HCT116 (cell line): Measurements from ENCODE around the gene FBXL14. TPM values are rescaled to one million over a fixed set of nuclear protein-coding genes. Genes with fewer than 3 reads are reported as not detected.

ENCODE experiments used
- ATAC-seq: fragments of 200-7000 bp; cut with Tn5 transposase; 2 replicates; pipeline ENCODE4 v1.9.1; 2020; ENCODE audit warnings: mild to moderate bottlenecking, moderate library complexity
- BruUV-seq: library from RNA; stranded (reverse); fragments of 400-500 nt; replicated peaks from 2 replicates; lab custom pipeline; 2021; lab: Mats Ljungman, UMichigan
- CTCF ChIA-PET: fragments of 300-600 bp; sonication (Branson Sonifier 250); formaldehyde crosslinking; loops from one replicate; lab custom pipeline; 2021; ENCODE audit warnings: antibody characterized with exemption; lab: Charles Lee
- POLR2A ChIA-PET: fragments of 300-600, 350-600 bp; sonication (Branson Sonifier 250); formaldehyde crosslinking; loops from one replicate; lab custom pipeline; 2021; ENCODE audit warnings: antibody characterized with exemption; lab: Charles Lee
- RAD21 ChIA-PET, 2 experiments: fragments of 300-600 bp; sonication (Branson Sonifier 250); formaldehyde crosslinking; loops; one replicate each; lab custom pipeline; 2023; ENCODE audit warnings: low total read pairs in 2 of 2; ENCODE audit not compliant: uncharacterized antibody in 2 of 2, unreplicated experiment in 2 of 2, low non-redundant PET in 1 of 2; lab: Charles Lee
- DNase-seq: peaks from one replicate; pipeline ENCODE4 v3.0.0-alpha.2; 2010; ENCODE audit warnings: low read depth, low spot score
- H2AFZ ChIP-seq: fragments of 200-600 bp; shearing (Covaris generic), sonication (generic); 2 replicates; pipeline ENCODE4 v1.6.1; 2017; ENCODE audit warnings: low read depth, mixed run types, mixed read lengths, antibody characterized with exemption, low read length; ENCODE audit not compliant: poor library complexity, severe bottlenecking
- H3K27ac ChIP-seq: 2 replicates; pipeline ENCODE4 v1.5.1; 2012; ENCODE audit warnings: low read depth, low read length
- H3K27me3 ChIP-seq: fragments of 200-600 bp; sonication (generic); 2 replicates; pipeline ENCODE4 v1.6.1; 2016; ENCODE audit warnings: mixed run types, low read length, mixed read lengths; ENCODE audit not compliant: insufficient read depth
- H3K36me3 ChIP-seq, 2 experiments: fragments of 200-500 bp in 1 of 2; fragments of 200-600 bp in 1 of 2; sonication (Bioruptor generic) in 1 of 2; sonication (generic) in 1 of 2; 2 replicates each; pipeline versions ENCODE4 v1.5.1 to v1.6.1; 2014 to 2016; ENCODE audit warnings: low read length in 2 of 2, inconsistent platforms in 1 of 2, mixed read lengths in 1 of 2, mixed run types in 1 of 2; ENCODE audit not compliant: insufficient read depth in 2 of 2, control insufficient read depth in 1 of 2
- H3K4me1 ChIP-seq, 2 experiments: fragments of 200-600 bp in 1 of 2; sonication (generic) in 1 of 2; 2 replicates each; pipeline versions ENCODE4 v1.5.1 to v1.6.1; 2012 to 2017; ENCODE audit warnings: low read length in 2 of 2, inconsistent platforms in 1 of 2, mild to moderate bottlenecking in 1 of 2, mixed read lengths in 1 of 2, mixed run types in 1 of 2, moderate library complexity in 1 of 2; ENCODE audit not compliant: insufficient read depth in 2 of 2, control insufficient read depth in 1 of 2
- H3K4me2 ChIP-seq: fragments of 200-600 bp; sonication (generic); 2 replicates; pipeline ENCODE4 v1.6.1; 2017; ENCODE audit warnings: mixed run types, low read length, mixed read lengths
- H3K4me3 ChIP-seq, 2 experiments: fragments of 200-600 bp in 1 of 2; sonication (generic) in 1 of 2; replicated peaks in 1 of 2; 2 replicates each; pipeline ENCODE4 v1.5.1; 2011 to 2016; ENCODE audit warnings: low read length in 2 of 2, control low read depth in 1 of 2, low read depth in 1 of 2, mild to moderate bottlenecking in 1 of 2, mixed read lengths in 1 of 2, mixed run types in 1 of 2
- H3K79me2 ChIP-seq: fragments of 200-600 bp; sonication (generic); 2 replicates; pipeline ENCODE4 v1.6.1; 2017; ENCODE audit warnings: mild to moderate bottlenecking, mixed run types, low read length, moderate library complexity, mixed read lengths; ENCODE audit not compliant: insufficient read depth
- H3K9ac ChIP-seq: fragments of 200-600 bp; sonication (generic); 2 replicates; pipeline ENCODE4 v1.6.1; 2016; ENCODE audit warnings: low read length, mixed read lengths
- H3K9me2 ChIP-seq: fragments of 200-600 bp; sonication (generic), shearing (Covaris generic); 2 replicates; pipeline ENCODE4 v1.6.1; 2017; ENCODE audit warnings: mixed run types, mild to moderate bottlenecking, moderate library complexity; ENCODE audit not compliant: insufficient read depth
- H3K9me3 ChIP-seq, 2 experiments: fragments of 200-500 bp in 1 of 2; fragments of 200-600 bp in 1 of 2; sonication (Bioruptor generic) in 1 of 2; sonication (generic) in 1 of 2; 2 replicates each; pipeline ENCODE4 v1.6.1; 2014 to 2017; ENCODE audit warnings: low read length in 2 of 2, mixed read lengths in 2 of 2, inconsistent platforms in 1 of 2, low read depth in 1 of 2, mild to moderate bottlenecking in 1 of 2, mixed run types in 1 of 2, moderate library complexity in 1 of 2; ENCODE audit not compliant: control insufficient read depth in 1 of 2, insufficient read depth in 1 of 2
- H4K20me1 ChIP-seq: fragments of 200-600 bp; sonication (generic), shearing (Covaris generic); 2 replicates; pipeline ENCODE4 v1.6.1; 2017; ENCODE audit warnings: mixed run types, mild to moderate bottlenecking, moderate library complexity; ENCODE audit not compliant: insufficient read depth
- CBX3 ChIP-seq: IDR thresholded peaks from 2 replicates; pipeline ENCODE4 v1.6.1; 2012; ENCODE audit warnings: low read depth
- CEBPB ChIP-seq: IDR thresholded peaks from 2 replicates; pipeline ENCODE4 v1.6.1; 2012; ENCODE audit warnings: low read depth
- ELF1 ChIP-seq: IDR thresholded peaks from 2 replicates; pipeline ENCODE4 v1.6.1; 2012; ENCODE audit warnings: low read depth, borderline replicate concordance
- EZH2 ChIP-seq: fragments of 200-600 bp; sonication (generic); IDR thresholded peaks from 2 replicates; pipeline ENCODE4 v1.6.1; 2017; ENCODE audit warnings: antibody characterized with exemption, mixed run types
- RAD21 ChIP-seq: IDR thresholded peaks from 2 replicates; pipeline ENCODE4 v1.6.1; 2012; ENCODE audit warnings: low read depth, mild to moderate bottlenecking
- SP1 ChIP-seq: IDR thresholded peaks from 2 replicates; pipeline ENCODE4 v1.6.1; 2012; ENCODE audit warnings: low read depth
- YY1 ChIP-seq: IDR thresholded peaks from 2 replicates; pipeline ENCODE4 v1.6.1; 2011; ENCODE audit warnings: low read length, low read depth, moderate library complexity, mild to moderate bottlenecking; ENCODE audit not compliant: insufficient replicate concordance; ENCODE audit errors: extremely low read depth
- ZNF274 ChIP-seq: fragments of 200-500 bp; sonication (Bioruptor generic); IDR thresholded peaks from 2 replicates; pipeline ENCODE4 v1.6.1; 2014; ENCODE audit warnings: mild to moderate bottlenecking, low read depth, low read length, inconsistent platforms
- intact Hi-C: fragments of 100-400 bp; cut with micrococcal nuclease; formaldehyde crosslinking; loops from 2 replicates; pipeline ENCODE4 v1.10.0; 2022
- total RNA-seq: library from RNA; stranded (reverse); gene quantifications from one replicate; pipeline ENCODE4 v1.2.1, GENCODE V29; 2021; ENCODE audit not compliant: unreplicated experiment
- TF ChIP-seq, protein P1 (sequence below): IDR thresholded peaks from 2 replicates; pipeline ENCODE4 v1.6.1; 2012; ENCODE audit warnings: low read depth
- TF ChIP-seq, protein P2 (sequence below): IDR thresholded peaks from 2 replicates; pipeline ENCODE4 v1.6.1; 2012

FBXL14 gene
- total RNA-seq, 1 experiment from 2014 or later, result 19.0 TPM

DNA sequence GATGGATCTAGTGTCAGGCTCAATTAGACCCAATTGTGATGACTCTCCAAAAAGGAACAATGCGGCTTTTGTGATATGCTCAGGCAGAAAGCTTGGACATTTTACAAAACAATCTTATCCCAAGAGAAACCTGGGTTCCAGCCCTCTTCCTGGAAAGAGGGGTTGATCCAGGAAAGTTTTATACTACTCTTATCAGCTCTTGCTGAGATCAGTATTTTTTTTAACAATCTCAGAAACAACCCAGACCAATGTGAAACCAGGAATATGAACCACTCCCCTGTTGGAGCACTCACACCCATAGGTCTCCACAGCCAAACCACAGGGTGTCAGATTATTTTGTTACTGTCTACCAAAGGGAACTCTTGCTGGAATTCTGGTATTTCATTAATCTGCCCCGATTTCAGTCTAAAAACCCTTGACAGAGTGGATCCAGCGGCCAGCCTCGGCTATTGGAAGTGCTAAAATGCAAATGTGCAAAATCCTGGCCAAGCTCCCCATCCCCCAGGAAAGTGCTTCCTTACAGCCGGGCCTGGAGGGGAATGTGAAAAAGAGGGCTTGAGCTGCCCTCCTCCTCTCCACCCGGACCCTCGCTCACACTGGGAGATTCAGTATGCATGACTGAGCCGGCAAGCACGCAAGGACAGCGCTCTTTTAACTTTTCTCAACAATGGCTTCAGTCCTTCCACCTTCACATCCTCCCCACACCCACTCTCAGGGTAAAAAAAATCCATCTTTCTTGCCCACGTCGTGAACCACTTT is 4.0 kb downstream of the FBXL14 start:
- Histone ChIP-seq H3K79me2 (peaks cover 44% of the 10 kb centered on the region), H3K4me3 (no peak overlapping the region)

More for the DNA sequence above, 4.0 kb downstream of the FBXL14 start:
- DNase-seq (no peak), ATAC-seq (no peak)
- H3K9ac ChIP-seq, result no peak overlapping the region
- no peak overlapping the region for H3K4me2 ChIP-seq
- peaks cover 18 to 28% of the 10 kb centered on the region in 2 experiments for H3K4me1 ChIP-seq
- BruUV-seq, result no TSS peak
- TF ChIP-seq CBX3, result no peak
- TF ChIP-seq RAD21, result no peak
- no peak for TF ChIP-seq SP1
- TF ChIP-seq ZNF274, result no peak
- TF ChIP-seq, protein P1, sequence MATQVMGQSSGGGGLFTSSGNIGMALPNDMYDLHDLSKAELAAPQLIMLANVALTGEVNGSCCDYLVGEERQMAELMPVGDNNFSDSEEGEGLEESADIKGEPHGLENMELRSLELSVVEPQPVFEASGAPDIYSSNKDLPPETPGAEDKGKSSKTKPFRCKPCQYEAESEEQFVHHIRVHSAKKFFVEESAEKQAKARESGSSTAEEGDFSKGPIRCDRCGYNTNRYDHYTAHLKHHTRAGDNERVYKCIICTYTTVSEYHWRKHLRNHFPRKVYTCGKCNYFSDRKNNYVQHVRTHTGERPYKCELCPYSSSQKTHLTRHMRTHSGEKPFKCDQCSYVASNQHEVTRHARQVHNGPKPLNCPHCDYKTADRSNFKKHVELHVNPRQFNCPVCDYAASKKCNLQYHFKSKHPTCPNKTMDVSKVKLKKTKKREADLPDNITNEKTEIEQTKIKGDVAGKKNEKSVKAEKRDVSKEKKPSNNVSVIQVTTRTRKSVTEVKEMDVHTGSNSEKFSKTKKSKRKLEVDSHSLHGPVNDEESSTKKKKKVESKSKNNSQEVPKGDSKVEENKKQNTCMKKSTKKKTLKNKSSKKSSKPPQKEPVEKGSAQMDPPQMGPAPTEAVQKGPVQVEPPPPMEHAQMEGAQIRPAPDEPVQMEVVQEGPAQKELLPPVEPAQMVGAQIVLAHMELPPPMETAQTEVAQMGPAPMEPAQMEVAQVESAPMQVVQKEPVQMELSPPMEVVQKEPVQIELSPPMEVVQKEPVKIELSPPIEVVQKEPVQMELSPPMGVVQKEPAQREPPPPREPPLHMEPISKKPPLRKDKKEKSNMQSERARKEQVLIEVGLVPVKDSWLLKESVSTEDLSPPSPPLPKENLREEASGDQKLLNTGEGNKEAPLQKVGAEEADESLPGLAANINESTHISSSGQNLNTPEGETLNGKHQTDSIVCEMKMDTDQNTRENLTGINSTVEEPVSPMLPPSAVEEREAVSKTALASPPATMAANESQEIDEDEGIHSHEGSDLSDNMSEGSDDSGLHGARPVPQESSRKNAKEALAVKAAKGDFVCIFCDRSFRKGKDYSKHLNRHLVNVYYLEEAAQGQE, result no peak
- TF ChIP-seq ELF1, result no peak
- no peak for TF ChIP-seq CEBPB
- TF ChIP-seq, protein P2, sequence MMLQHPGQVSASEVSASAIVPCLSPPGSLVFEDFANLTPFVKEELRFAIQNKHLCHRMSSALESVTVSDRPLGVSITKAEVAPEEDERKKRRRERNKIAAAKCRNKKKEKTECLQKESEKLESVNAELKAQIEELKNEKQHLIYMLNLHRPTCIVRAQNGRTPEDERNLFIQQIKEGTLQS, result no peak
- TF ChIP-seq EZH2, result no peak
- no peak for TF ChIP-seq YY1
- H3K9me2 ChIP-seq, result no peaks in the 10 kb centered on the region
- no peaks in the 10 kb centered on the region for H4K20me1 ChIP-seq
- no peaks in the 10 kb centered on the region for H3K9me3 ChIP-seq
- H3K27me3 ChIP-seq, result no peaks in the 10 kb centered on the region
- CTCF ChIA-PET, result interaction anchor here (1.2 kb wide), 1 partner anchor 473 kb away, joined by 3 read pairs; no protein-coding TSS in a partner anchor
- intact Hi-C loops, result no loop called here
- RAD21 ChIA-PET, result no interaction called here
- no peaks in the 10 kb centered on the region for H3K36me3 ChIP-seq
- no peak overlapping the region for H2AFZ ChIP-seq
- no peak overlapping the region for H3K27ac ChIP-seq
- POLR2A ChIA-PET, result no interaction called here
